Stomach smooth muscle (tissue), 2 donors: ENCODE results near the gene CFAP69.
A peak's percentile ranks its signal among the peaks of the same experiment; 100 is the strongest.

Experiments
- H3K27ac ChIP-seq: one replicate; pipeline ENCODE4 v1.7.0; 2013; ENCODE audit warnings: mild to moderate bottlenecking, low read length, inconsistent platforms
- H3K27me3 ChIP-seq, 2 donors: one replicate each; pipeline ENCODE4 v1.7.0; 2013; ENCODE audit warnings: low read length in 2 of 2; ENCODE audit not compliant: insufficient read depth in 2 of 2, control insufficient read depth in 1 of 2
- H3K36me3 ChIP-seq, 2 donors: one replicate each; pipeline ENCODE4 v1.7.0; 2013; ENCODE audit warnings: low read length in 2 of 2; ENCODE audit not compliant: control insufficient read depth in 2 of 2, insufficient read depth in 2 of 2
- H3K4me1 ChIP-seq: one replicate; pipeline ENCODE4 v1.7.0; 2013; ENCODE audit warnings: low read length; ENCODE audit not compliant: control insufficient read depth, insufficient read depth
- H3K4me3 ChIP-seq, 2 donors: one replicate each; pipeline ENCODE4 v1.7.0; 2013; ENCODE audit warnings: low read length in 2 of 2
- H3K9ac ChIP-seq, 2 donors: one replicate each; pipeline ENCODE4 v1.7.0; 2013; ENCODE audit warnings: low read length in 2 of 2, mild to moderate bottlenecking in 1 of 2
- H3K9me3 ChIP-seq, 2 donors: one replicate each; pipeline ENCODE4 v1.7.0; 2013; ENCODE audit warnings: low read length in 2 of 2; ENCODE audit not compliant: control insufficient read depth in 2 of 2
- donor health status: healthy.
- donor health status: Pancreatic carcinoma.

Gene CFAP69

GRCh38 chr7:90244909-90245851 is at the start of gene CFAP69:
TSS of gene CFAP69 (plus strand) at chr7:90245174. CDS start at chr7:90245425, 251 bp downstream.
- H3K4me3 ChIP-seq = peak within 1 kb of the TSS; percentile 89 to 99
- H3K9me3 ChIP-seq = no peaks in the 10 kb centered on the region
- peaks cover 4% of the 10 kb centered on the region for H3K4me1 ChIP-seq
- H3K9ac ChIP-seq = peak within 1 kb of the TSS; percentile 78 to 84
- H3K36me3 ChIP-seq = no peaks in the 10 kb centered on the region
- peak within 1 kb of the TSS; percentile 18 for H3K27ac ChIP-seq
- no peaks in the 10 kb centered on the region for H3K27me3 ChIP-seq

- Histone ChIP-seq H3K9ac (no peak overlapping the region), H3K4me3 (no peak overlapping the region), H3K27me3 (no peaks in the 10 kb centered on the region), H3K27ac (no peak overlapping the region), H3K9me3 (no peaks in the 10 kb centered on the region), H3K36me3 (no peaks in the 10 kb centered on the region), H3K4me1 (no peaks in the 10 kb centered on the region)
Observed at GRCh38 chr7:90201500-90202195, 43.3 kb upstream of the CFAP69 start.

DNA sequence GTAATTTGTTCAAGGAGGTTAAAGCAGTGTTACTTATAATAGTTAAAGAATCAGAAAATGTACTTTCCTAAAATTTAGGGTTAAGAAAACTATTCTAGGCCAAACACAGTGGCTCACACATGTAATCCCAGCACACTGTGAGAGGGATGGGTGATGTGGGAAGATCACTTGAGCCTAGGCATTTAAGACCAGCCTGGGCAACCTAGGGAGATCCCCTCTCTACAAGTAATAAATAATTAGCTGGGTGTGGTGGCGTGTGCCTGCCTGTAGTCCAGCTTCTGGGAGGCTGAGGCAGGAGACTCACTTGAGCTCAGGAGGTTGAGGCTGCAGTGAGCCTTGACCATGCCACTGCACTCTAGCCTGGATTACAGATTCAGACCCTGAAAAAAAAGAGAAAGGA is 37.0 kb upstream of the CFAP69 start:
- Histone ChIP-seq H3K9ac (no peak overlapping the region), H3K4me1 (peaks cover 13% of the 10 kb centered on the region), H3K27ac (no peak overlapping the region), H3K9me3 (no peaks in the 10 kb centered on the region), H3K36me3 (no peaks in the 10 kb centered on the region), H3K27me3 (no peaks in the 10 kb centered on the region), H3K4me3 (no peak overlapping the region)

- H3K9me3 ChIP-seq = no peaks in the 10 kb centered on the region
- no peak overlapping the region for H3K27ac ChIP-seq
- peaks cover 13% of the 10 kb centered on the region for H3K4me1 ChIP-seq
- no peak overlapping the region for H3K4me3 ChIP-seq
- H3K36me3 ChIP-seq = no peaks in the 10 kb centered on the region
- no peak overlapping the region for H3K9ac ChIP-seq
- H3K27me3 ChIP-seq = no peaks in the 10 kb centered on the region
Observed at GRCh38 chr7:90209776-90210175, 35.2 kb upstream of the CFAP69 start.

- Histone ChIP-seq H3K9me3 (no peaks in the 10 kb centered on the region), H3K4me3 (peak overlapping the region; percentile 86 to 95), H3K9ac (peak overlapping the region; percentile 71 to 89), H3K27me3 (no peaks in the 10 kb centered on the region), H3K27ac (peak overlapping the region; percentile 84), H3K36me3 (no peaks in the 10 kb centered on the region), H3K4me1 (peaks cover 13% of the 10 kb centered on the region)
Observed at GRCh38 chr7:90210475-90210874, 34.5 kb upstream of the CFAP69 start.

DNA sequence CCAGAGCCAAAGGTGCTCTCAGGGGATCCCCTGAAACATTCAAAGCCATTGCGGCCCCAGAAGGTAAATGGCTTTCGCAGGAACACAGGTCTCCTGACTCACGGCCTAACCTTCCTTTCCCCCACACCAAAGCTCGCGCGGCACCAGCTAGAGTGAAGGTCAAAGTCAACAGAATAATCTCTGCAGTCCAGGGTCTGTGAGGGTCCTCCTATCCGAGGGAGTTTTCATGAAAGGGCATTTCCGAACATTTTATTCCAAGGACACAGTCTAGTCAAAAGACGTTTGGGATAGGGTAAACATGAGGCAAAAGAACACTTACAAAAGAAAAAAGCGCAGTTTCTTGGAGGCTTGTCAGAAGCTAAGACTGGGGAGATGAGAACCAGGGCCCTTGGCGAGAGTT is 34.0 kb upstream of the CFAP69 start:
- Histone ChIP-seq H3K4me1 (peaks cover 13% of the 10 kb centered on the region), H3K9me3 (no peaks in the 10 kb centered on the region), H3K4me3 (peak overlapping the region; percentile 86 to 95), H3K27me3 (no peaks in the 10 kb centered on the region), H3K36me3 (no peaks in the 10 kb centered on the region), H3K9ac (peak overlapping the region; percentile 71 to 89), H3K27ac (peak overlapping the region; percentile 84)

DNA sequence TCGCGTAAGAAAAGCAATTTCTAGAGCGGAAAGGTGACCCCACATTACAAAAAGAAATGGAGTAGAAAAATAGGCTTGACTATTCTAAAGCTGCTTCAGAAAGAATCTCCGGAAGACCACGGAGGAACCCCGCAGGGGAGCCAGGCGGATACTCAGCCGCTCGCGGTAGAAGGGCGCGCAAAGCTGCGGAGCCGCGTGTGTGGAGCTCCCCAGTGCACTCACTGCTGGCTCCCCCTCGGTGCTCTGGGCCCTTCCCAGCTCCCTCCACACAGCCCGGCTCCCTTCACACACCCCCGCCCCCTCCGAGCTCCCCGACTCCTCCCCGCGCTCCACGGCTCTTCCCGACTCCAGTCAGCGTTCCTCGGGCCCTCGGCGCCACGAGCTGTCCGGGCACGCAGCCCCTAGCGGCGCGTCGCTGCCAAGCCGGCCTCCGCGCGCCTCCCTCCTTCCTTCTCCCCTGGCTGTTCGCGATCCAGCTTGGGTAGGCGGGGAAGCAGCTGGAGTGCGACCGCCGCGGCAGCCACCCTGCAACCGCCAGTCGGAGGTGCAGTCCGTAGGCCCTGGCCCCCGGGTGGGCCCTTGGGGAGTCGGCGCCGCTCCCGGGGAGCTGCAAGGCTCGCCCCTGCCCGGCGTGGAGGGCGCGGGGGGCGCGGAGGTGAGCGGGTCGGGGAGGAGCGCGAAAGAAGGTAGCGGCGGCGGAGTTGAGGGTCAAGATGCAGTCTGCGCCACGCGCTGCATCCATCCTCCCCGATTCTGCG is 33.4 kb upstream of the CFAP69 start, which contains the start of gene STEAP2:
Gene STEAP2, plus strand, starts transcription at position 350 of the 758 bp plus-strand sequence. CDS start 13,343 bp downstream, outside the sequence.
- Histone ChIP-seq H3K9me3 (no peaks in the 10 kb centered on the region), H3K27ac (peak within 1 kb of the TSS; percentile 84), H3K4me1 (peaks cover 13% of the 10 kb centered on the region), H3K9ac (peak within 1 kb of the TSS; percentile 71 to 89), H3K36me3 (no peaks in the 10 kb centered on the region), H3K4me3 (peak within 1 kb of the TSS; percentile 86 to 95), H3K27me3 (no peaks in the 10 kb centered on the region)

DNA sequence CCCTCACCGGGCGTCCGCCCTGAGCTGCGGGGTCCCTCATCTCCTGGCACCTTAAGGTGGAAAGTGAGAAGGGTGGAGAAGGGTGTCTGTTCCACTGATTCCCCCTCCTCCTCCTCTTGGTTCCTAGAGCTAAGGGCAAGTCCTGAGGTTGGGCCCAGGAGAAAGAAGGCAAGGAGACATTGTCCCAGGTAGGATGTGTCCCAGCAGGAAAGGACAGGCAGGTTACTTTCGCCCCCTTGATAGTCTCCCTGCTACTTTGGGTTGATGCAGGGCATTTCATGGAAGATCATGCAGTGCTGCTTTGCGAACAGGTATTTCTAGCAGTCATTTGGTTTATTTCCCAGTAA is 32.9 kb upstream of the CFAP69 start:
- Histone ChIP-seq H3K27me3 (no peaks in the 10 kb centered on the region), H3K9me3 (no peaks in the 10 kb centered on the region), H3K4me1 (peaks cover 13% of the 10 kb centered on the region), H3K36me3 (no peaks in the 10 kb centered on the region), H3K27ac (peak overlapping the region; percentile 84), H3K4me3 (peak overlapping the region; percentile 86 to 95), H3K9ac (peak overlapping the region; percentile 71 to 88)

DNA sequence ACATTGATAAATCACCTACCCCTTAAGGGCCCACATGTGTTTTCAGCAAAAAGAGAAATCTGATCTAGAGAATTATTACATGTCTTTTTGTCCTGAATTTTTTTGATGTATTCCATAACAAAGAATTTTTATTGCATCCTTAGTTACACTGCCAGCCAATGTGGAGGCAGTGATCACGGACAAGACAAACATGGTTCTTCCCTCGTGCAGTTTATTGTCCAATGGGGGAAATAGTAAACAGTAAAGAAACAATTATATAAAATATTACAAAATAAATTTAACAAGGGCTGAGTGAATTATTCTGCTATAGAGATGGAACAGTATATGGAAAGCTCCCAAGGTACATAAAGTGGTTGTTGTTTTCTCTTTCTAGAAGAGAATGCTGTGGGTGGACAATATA is 31.5 kb upstream of the CFAP69 start:
- no peaks in the 10 kb centered on the region for H3K36me3 ChIP-seq
- H3K4me3 ChIP-seq = peak overlapping the region in 1 of 2 donors; percentile 41
- no peaks in the 10 kb centered on the region for H3K9me3 ChIP-seq
- no peaks in the 10 kb centered on the region for H3K27me3 ChIP-seq
- no peak overlapping the region for H3K9ac ChIP-seq
- peaks cover 13% of the 10 kb centered on the region for H3K4me1 ChIP-seq
- H3K27ac ChIP-seq = no peak overlapping the region

GRCh38 chr7:90216080-90216674 is 28.8 kb upstream of the CFAP69 start:
- no peaks in the 10 kb centered on the region for H3K27me3 ChIP-seq
- H3K9ac ChIP-seq = no peak overlapping the region
- no peaks in the 10 kb centered on the region for H3K9me3 ChIP-seq
- H3K4me1 ChIP-seq = peaks cover 8% of the 10 kb centered on the region
- no peak overlapping the region for H3K4me3 ChIP-seq
- H3K27ac ChIP-seq = no peak overlapping the region
- H3K36me3 ChIP-seq = no peaks in the 10 kb centered on the region
